GM19328 (cell line): ENCODE measurements around the gene NCS1.

Experiments used
- ATAC-seq: cut with Tn5 transposase; IDR thresholded peaks from one replicate; pipeline ENCODE4 v1.9.1; 2021; ENCODE audit warnings: mild to moderate bottlenecking, moderate library complexity; ENCODE audit not compliant: unreplicated experiment

Gene NCS1

DNA sequence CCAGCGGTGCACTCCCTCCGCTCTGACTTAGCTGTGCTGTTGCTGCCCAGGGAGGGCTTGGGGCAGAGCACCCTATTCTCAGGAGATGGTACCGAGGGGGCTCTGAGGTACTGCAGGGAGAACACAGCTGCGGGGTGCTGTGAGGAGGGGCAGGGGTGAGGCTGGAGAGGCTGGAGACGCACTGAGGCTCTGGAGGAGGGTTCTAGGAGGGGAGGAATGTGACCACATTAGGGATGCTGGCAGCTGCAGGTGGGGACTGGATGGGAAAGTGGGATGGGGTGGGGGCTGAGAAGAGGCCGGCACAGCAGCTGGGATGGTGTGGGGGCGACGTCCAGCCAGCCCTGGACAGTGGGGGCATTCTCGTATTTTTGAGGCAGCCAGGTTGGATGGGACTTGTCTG lies 20.9 kb downstream of the NCS1 start:
- no peak for ATAC-seq

GRCh38 chr9:130193531-130194377 lies 21.6 kb downstream of the NCS1 start:
- no peak for ATAC-seq

- no peak for ATAC-seq
Observed at GRCh38 chr9:130194378-130194932, 22.3 kb downstream of the NCS1 start.

GRCh38 chr9:130195638-130196037 lies 23.4 kb downstream of the NCS1 start:
- ATAC-seq: no peak

DNA sequence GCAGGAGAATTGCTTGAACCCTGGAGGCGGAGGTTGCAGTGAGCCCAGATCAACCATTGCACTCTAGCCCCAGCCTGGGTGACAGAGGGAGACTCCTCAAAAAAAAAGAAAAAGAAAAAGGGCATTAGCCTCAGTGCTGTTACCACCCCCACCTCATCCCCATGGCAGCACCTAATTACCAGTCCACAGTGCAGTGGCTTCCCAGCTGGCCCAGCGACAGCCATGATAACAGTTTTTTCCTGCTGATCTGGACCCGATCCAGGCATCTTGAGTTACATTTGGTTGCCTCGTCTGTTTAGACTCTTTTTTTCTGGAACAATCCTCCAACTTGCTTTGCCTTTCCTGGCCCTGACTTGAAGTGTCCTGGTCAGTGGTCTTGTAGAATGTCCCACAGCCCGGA lies 24.4 kb downstream of the NCS1 start:
- ATAC-seq: no peak

- no peak for ATAC-seq
Observed at GRCh38 chr9:130197386-130197785, 25.2 kb downstream of the NCS1 start.

GRCh38 chr9:130197888-130198287 lies 25.7 kb downstream of the NCS1 start:
- ATAC-seq: no peak

DNA sequence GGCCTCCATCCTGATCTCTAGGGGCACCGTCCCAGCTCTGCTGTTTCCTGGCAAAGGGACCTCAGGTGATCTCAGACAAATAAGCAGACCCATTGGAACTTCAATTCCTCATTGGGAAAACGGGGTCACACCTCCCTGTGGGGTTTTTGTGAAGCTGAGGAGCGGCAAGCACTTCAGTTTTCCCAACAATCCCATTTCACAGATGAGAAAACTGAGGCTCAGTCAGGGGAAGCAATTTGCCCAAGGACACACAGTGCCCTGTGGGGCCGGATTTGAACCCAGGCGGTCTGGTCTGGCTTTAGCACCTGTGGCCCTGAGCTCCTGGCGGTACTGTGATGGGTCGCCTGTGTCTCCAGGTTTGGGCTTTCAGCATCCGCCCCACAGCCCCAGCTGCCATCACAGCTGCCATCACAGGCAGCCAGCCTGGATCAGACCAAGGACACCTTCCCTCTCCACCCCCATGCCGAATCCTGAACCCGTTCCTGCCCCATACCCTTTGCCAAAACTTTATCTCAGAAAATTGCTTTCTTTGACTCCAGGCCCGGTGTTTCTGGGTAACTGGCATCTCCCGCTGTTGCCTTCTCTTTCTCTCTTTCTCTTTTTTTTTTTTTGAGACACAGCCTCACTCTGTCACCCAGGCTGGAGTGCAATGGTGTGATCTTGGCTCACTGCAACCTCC lies 26.4 kb downstream of the NCS1 start:
- no peak for ATAC-seq

GRCh38 chr9:130199605-130200004 lies 27.4 kb downstream of the NCS1 start:
- ATAC-seq: no peak

DNA sequence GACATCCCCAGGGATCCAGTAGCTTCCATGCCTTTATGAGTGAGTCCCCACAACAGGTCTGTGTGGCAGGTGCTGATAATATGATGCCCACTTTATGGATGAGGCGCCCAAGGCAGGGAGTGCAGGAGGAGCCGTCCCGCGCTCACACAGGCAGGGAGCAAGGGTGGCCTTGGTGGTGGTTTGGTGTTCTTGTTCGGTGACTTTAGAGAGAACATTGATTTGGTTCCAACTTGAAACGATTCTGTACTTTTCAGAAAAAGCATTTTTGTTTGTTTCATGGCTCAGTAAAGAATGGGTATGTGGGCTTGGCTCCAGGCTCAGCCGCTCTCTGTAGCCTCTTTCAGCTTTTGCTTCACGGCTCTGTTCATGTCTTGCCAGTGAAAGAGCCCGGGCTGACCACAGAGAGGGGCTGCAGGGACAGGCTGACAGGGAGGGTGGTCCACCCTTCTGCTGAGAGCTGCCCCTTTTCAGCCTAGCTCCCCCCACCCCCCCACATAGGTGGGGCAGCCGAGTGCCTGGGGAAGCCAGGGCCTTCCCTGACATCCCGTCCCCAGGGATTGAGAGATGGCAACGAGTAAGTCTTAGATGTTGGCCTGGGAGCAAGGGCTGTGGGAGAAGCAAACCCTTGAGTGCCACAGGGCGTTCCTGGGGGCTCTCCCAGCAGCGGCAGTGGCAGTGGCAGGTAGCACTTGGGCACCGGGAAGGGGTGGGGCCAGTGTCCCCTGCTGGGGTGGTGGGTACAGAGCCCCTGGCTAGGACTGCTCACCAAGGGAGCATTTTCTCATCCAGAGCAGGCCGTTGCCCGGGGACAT lies 28.0 kb downstream of the NCS1 start:
- ATAC-seq: no peak

DNA sequence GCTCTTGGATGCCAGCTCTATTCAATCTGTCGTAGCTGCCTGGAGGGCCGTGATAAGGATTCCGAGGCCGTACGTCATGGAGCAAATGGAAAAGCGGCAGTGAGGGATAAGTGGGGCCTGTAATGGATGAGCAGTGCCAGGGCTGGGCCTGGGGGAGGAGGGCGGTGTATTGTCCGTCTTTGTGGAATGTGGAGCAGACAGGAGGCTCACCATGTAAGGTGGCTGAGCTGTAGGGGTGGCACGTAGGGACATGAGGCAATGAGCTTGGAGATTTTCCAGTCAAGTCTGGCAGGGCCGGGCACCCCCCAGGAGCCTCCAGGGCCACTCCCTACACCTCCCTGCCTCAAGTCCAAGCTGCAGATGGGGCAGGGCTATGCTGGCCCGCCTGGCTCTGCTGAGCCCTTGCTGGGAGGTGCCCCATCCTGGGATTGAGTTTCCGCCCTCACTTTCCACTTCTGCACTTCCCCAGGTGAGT lies 29.2 kb downstream of the NCS1 start:
- no peak for ATAC-seq

- ATAC-seq: no peak
Observed at GRCh38 chr9:130201974-130202373, 29.8 kb downstream of the NCS1 start.

DNA sequence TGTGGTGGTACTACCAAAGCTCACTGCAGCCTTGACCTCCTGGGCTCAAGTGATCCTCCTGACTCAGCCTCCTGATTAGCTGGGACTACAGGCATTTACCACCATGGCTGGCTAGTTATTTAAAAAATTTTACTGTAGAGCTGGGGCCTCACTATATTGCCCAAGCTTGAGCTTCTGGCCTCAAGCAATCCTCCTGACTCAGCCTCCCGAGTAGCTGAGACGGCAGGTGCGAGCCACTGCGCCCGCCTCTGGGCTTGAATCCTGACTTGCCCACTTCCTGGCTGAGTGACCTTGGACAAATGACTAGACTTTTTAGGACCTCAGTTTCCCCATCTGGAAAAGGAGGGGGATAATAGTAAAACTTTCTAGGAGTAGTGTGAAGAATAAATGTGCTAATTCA lies 32.1 kb downstream of the NCS1 start:
- no peak for ATAC-seq

DNA sequence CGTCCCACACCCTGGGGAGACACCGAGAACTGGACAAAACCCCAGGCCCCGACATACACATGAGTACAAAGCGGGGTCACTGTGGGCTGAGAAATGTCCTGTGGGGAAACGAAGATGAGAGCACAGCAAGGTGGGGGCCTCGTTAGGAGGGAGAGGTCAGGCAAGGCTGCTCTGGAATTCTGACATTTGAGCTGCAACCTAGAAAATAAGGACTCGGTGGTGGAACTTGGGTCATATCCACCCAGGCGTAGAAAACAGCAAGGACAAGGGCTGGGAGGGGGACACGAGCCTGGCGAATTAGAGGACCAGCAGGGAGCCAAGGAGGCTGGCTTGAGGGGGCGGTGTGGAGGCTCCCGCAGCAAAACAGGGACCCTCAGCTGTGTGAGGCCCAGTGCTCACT lies 32.8 kb downstream of the NCS1 start:
- no peak for ATAC-seq

DNA sequence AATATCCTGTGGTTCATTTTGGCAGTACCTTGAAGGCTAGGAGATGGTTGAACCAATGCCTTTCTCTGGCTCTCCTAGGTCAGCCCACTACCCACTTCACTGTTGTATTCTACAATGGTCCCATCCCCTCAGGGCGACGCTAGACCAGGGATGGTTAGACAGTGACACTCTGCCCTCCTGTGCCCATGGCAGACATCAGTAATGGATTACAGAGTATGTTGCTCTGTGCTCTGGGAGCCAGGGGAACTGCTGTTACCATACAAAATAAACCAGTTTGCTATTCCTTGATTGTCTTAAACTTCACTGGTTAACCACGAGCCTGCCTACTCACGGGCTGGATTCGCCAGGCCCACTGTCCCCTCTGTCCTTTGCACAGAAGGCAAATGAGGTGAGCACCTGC lies 33.7 kb downstream of the NCS1 start:
- ATAC-seq: no peak

- no peak for ATAC-seq
Observed at GRCh38 chr9:130206579-130206978, 34.4 kb downstream of the NCS1 start.

DNA sequence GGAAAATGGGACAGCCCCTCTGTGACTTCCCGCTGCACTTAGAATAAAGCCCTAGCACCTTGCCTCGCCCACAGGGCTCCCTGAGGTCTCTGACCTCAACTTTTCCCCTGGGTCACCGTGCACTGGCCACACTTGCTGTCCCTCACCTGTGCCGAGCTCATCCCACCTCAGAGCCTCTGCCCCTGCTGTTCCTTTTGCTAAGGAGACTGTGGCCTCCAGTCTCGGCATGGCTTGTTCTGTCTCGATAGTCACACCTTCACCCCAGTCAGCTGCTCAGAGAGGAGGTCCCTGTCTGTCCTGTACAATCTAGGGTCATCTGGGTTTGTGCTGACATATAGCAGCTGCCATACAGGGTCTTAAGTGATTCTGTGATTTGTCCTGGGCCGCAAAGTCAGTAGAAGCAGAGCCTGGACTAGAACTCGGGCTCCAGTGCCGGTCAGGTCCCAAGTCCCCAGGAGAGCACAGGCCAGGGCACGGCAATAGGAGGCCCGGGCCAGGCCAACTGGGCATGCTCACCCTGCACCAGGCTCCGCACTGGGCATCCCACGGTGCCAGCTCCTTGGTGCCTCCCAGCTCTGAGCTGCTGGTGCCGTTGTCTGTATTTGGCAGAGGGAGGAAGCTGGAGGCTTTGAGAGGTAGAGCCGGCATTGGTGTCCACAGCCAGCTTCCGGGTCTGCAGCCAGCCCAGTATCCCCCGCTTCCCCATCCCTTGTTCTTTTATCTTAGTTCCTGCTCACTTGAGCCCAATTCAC lies 35.2 kb downstream of the NCS1 start:
- ATAC-seq: no peak

DNA sequence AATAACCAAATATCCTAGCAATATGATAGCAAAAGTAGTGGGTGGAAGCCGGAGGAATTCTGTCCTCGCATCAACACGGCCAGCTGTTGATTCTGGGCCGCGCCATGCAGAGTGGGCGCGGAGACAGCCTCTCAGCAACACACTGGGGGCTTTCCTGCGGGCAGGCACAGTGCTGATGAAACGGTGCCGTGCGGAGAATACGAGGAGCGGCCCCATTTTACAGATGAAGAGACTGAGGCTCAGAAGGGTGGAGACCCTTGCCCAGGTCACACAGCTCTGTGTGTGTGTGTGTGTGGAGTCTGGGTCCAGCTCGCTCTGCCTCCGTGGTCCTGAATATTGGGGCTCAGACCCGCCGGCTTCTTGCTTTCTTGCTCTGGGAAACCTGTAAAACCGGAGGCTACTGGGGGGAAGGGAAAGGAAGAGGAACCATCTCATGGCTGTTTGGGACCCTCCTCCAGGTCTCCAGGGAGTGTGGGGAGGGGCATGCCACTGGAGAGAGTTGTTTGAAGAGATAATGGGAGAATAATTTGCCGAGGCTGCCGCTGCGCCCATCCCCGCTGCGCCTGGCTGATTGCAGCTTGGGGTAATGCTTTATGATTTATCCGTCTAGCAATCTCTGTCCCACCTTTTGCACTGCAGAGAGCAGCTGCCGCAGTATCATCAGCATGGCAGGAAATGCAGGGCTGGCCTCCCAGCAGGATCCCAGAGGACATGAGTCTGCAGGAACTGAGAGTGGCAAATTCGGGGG lies 36.6 kb downstream of the NCS1 start:
- no peak for ATAC-seq

- ATAC-seq: no peak
Observed at GRCh38 chr9:130209422-130209821, 37.2 kb downstream of the NCS1 start.
